NCI-H2107 treated with DMSO at 0.1 percent for 48 hours (cell line): Measurements from ENCODE around the gene SEC61B.

Experiments
- DNase-seq: peaks from one replicate; lab custom pipeline; 2025; ENCODE audit not compliant: unreplicated experiment; lab: John Stamatoyannopoulos, UW

The SEC61B gene

GRCh38 chr9:99269416-99269815 lies 47.3 kb downstream of the SEC61B start:
- no peak for DNase-seq

GRCh38 chr9:99270491-99270890 lies 48.4 kb downstream of the SEC61B start:
- no peak for DNase-seq

GRCh38 chr9:99272836-99273235 lies 50.8 kb downstream of the SEC61B start:
- no peak for DNase-seq

- no peak for DNase-seq
These were observed 51.9 kb downstream of the SEC61B start for GRCh38 chr9:99274016-99274415.

- DNase-seq, result no peak
These were observed 52.4 kb downstream of the SEC61B start for GRCh38 chr9:99274495-99274894.
